HepG2 (cell line): ENCODE results near the gene ZFPM1. TPM values are rescaled to one million over a fixed set of nuclear protein-coding genes. Genes with fewer than 3 reads are reported as not detected.
A peak's percentile ranks its signal among the peaks of the same experiment; 100 is the strongest.

Source experiments
- ZEB1 ChIP-seq: IDR thresholded peaks from 2 replicates; pipeline ENCODE4 v1.6.1; 2012; ENCODE audit warnings: mild to moderate bottlenecking, low read depth, inconsistent platforms; ENCODE audit not compliant: insufficient replicate concordance
- ZMYM3 ChIP-seq: sonication (generic); formaldehyde crosslinking; IDR thresholded peaks from 2 replicates; pipeline ENCODE4 v1.5.1; 2020; ENCODE audit warnings: mild to moderate bottlenecking, missing genetic modification reagents
- ZNF136 ChIP-seq: sonication (generic); formaldehyde crosslinking; IDR thresholded peaks from 2 replicates; pipeline ENCODE4 v1.8.1; 2022; ENCODE audit warnings: low read depth, mild to moderate bottlenecking, moderate library complexity, missing genetic modification reagents
- ZNF205 ChIP-seq: IDR thresholded peaks from 2 replicates; pipeline ENCODE4 v1.6.1; 2018; ENCODE audit warnings: missing biosample characterization, missing genetic modification reagents
- ZNF615 ChIP-seq: sonication (generic); formaldehyde crosslinking; IDR thresholded peaks from 2 replicates; pipeline ENCODE4 v1.5.0; 2020; ENCODE audit warnings: mild to moderate bottlenecking, missing genetic modification reagents, borderline replicate concordance
- ZNF709 ChIP-seq: sonication (generic); formaldehyde crosslinking; IDR thresholded peaks from 2 replicates; pipeline ENCODE4 v1.5.0; 2020; ENCODE audit warnings: mild to moderate bottlenecking, missing genetic modification reagents
- ZNF878 ChIP-seq: sonication (generic); formaldehyde crosslinking; IDR thresholded peaks from 2 replicates; pipeline ENCODE4 v1.8.1; 2023; ENCODE audit warnings: mild to moderate bottlenecking, missing genetic modification reagents, moderate library complexity
- polyA plus RNA-seq, 8 experiments: library from polyadenylated mRNA; depleted of rRNA in 3 of 8; stranded (reverse) in 7 of 8; unstranded in 1 of 8; fragments of >200 nt; fragmentation: Illumina TruSeq in 4 of 8; extraction: Trizol in 4 of 8; gene quantifications; 2 replicates each; pipeline versions ENCODE4 v1.2.1 to v1.2.3, GENCODE V29; 2011 to 2016; ENCODE audit warnings: low read depth in 4 of 8, missing spikeins in 1 of 8, mixed read lengths in 1 of 8; ENCODE audit not compliant: insufficient read depth in 1 of 8
- total RNA-seq, 5 experiments: library from RNA; depleted of rRNA; stranded (reverse); fragments of >200 nt; fragmentation: Illumina TruSeq; extraction: Trizol; gene quantifications; 2 replicates each; pipeline ENCODE4 v1.2.3, GENCODE V29; 2016; ENCODE audit warnings: low read depth in 1 of 5
- TF ChIP-seq, protein P1 (sequence below), 2 experiments: fragments of 450-650 bp in 1 of 2; sonication (generic) in 1 of 2; formaldehyde crosslinking in 1 of 2; IDR thresholded peaks; 2 replicates each; pipeline versions ENCODE4 v1.6.1 to v1.8.0; 2016 to 2022; ENCODE audit warnings: antibody characterized with exemption in 1 of 2, mild to moderate bottlenecking in 1 of 2, missing genetic modification reagents in 1 of 2
- TF ChIP-seq, protein P2 (sequence below): sonication (generic); formaldehyde crosslinking; IDR thresholded peaks from 2 replicates; pipeline ENCODE4 v1.4.0; 2020; ENCODE audit warnings: low read depth, mild to moderate bottlenecking, missing genetic modification reagents
- TF ChIP-seq, protein P3 (sequence below): sonication (generic); formaldehyde crosslinking; IDR thresholded peaks from 2 replicates; pipeline ENCODE4 v1.4.0; 2020; ENCODE audit warnings: missing genetic modification reagents, mild to moderate bottlenecking, borderline replicate concordance
- TF ChIP-seq, protein P4 (sequence below): sonication (generic); formaldehyde crosslinking; IDR thresholded peaks from 2 replicates; pipeline ENCODE4 v1.8.1; 2022; ENCODE audit warnings: low read depth, mild to moderate bottlenecking, missing genetic modification reagents

Gene ZFPM1
- total and polyA plus RNA-seq, 2 of the 13 experiments (the other 11 are each of a cell fraction or from before 2014, with no cell fraction given), result 1.3 to 3.8 TPM

DNA sequence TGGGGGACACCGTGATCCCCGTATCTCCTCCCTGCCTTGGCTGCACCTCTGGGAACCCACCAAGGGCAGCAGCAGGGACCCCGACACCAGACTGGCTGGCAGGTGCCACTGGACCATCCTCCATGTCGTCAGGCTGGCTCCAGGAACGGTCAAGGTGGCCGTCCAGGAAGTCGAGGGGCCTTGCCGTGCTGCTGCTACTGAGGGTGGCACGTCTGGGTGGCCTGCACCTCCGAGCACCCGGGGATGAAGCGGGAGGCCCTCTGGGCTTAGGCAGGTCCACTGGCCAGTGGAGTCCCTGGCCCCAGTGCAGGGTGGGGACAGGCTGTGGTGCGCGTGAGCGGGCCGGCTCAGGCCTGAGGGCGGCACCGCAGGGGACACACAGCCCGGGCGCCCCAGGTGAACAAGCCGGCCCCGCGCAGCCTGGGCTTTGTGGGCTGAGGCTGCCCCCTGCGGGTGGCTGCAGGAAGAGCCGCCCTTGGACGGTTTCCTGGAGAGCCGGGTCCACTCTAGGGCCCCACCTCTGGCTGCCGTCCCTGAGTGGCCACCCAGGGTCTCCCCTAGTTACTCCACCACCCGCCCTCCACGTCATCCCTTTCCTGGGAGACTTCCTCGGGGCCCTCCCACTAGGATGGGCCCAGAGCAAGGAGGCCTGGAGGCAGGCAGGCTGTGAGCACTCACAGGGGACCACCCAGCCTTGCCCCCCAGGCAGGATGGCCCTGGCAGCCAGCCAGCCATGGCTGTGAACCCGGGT lies 74.3 kb downstream of the ZFPM1 start (continued):
- TF ChIP-seq, protein P1, sequence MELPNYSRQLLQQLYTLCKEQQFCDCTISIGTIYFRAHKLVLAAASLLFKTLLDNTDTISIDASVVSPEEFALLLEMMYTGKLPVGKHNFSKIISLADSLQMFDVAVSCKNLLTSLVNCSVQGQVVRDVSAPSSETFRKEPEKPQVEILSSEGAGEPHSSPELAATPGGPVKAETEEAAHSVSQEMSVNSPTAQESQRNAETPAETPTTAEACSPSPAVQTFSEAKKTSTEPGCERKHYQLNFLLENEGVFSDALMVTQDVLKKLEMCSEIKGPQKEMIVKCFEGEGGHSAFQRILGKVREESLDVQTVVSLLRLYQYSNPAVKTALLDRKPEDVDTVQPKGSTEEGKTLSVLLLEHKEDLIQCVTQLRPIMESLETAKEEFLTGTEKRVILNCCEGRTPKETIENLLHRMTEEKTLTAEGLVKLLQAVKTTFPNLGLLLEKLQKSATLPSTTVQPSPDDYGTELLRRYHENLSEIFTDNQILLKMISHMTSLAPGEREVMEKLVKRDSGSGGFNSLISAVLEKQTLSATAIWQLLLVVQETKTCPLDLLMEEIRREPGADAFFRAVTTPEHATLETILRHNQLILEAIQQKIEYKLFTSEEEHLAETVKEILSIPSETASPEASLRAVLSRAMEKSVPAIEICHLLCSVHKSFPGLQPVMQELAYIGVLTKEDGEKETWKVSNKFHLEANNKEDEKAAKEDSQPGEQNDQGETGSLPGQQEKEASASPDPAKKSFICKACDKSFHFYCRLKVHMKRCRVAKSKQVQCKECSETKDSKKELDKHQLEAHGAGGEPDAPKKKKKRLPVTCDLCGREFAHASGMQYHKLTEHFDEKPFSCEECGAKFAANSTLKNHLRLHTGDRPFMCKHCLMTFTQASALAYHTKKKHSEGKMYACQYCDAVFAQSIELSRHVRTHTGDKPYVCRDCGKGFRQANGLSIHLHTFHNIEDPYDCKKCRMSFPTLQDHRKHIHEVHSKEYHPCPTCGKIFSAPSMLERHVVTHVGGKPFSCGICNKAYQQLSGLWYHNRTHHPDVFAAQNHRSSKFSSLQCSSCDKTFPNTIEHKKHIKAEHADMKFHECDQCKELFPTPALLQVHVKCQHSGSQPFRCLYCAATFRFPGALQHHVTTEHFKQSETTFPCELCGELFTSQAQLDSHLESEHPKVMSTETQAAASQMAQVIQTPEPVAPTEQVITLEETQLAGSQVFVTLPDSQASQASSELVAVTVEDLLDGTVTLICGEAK (IDR thresholded peaks at IDR 0.05), result no peak
- TF ChIP-seq, protein P1 (CRISPR knock-in tag; IDR thresholded peaks at IDR 0.05), result no peak; the same call in 1 of the 2 replicates
- TF ChIP-seq ZNF878 (CRISPR knock-in tag) (no peak), ZNF136 (CRISPR knock-in tag) (no peak), ZMYM3 (CRISPR knock-in tag) (peak; percentile 30; the same call in 1 of the 2 replicates), ZNF615 (no peak), ZNF205 (CRISPR knock-in tag) (no peak), ZEB1 (no peak), ZNF709 (CRISPR knock-in tag) (no peak)
- TF ChIP-seq, protein P2, sequence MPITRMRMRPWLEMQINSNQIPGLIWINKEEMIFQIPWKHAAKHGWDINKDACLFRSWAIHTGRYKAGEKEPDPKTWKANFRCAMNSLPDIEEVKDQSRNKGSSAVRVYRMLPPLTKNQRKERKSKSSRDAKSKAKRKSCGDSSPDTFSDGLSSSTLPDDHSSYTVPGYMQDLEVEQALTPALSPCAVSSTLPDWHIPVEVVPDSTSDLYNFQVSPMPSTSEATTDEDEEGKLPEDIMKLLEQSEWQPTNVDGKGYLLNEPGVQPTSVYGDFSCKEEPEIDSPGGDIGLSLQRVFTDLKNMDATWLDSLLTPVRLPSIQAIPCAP (CRISPR knock-in tag), result no peak
- TF ChIP-seq, protein P3, sequence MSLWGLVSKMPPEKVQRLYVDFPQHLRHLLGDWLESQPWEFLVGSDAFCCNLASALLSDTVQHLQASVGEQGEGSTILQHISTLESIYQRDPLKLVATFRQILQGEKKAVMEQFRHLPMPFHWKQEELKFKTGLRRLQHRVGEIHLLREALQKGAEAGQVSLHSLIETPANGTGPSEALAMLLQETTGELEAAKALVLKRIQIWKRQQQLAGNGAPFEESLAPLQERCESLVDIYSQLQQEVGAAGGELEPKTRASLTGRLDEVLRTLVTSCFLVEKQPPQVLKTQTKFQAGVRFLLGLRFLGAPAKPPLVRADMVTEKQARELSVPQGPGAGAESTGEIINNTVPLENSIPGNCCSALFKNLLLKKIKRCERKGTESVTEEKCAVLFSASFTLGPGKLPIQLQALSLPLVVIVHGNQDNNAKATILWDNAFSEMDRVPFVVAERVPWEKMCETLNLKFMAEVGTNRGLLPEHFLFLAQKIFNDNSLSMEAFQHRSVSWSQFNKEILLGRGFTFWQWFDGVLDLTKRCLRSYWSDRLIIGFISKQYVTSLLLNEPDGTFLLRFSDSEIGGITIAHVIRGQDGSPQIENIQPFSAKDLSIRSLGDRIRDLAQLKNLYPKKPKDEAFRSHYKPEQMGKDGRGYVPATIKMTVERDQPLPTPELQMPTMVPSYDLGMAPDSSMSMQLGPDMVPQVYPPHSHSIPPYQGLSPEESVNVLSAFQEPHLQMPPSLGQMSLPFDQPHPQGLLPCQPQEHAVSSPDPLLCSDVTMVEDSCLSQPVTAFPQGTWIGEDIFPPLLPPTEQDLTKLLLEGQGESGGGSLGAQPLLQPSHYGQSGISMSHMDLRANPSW, result no peak
- TF ChIP-seq, protein P4, sequence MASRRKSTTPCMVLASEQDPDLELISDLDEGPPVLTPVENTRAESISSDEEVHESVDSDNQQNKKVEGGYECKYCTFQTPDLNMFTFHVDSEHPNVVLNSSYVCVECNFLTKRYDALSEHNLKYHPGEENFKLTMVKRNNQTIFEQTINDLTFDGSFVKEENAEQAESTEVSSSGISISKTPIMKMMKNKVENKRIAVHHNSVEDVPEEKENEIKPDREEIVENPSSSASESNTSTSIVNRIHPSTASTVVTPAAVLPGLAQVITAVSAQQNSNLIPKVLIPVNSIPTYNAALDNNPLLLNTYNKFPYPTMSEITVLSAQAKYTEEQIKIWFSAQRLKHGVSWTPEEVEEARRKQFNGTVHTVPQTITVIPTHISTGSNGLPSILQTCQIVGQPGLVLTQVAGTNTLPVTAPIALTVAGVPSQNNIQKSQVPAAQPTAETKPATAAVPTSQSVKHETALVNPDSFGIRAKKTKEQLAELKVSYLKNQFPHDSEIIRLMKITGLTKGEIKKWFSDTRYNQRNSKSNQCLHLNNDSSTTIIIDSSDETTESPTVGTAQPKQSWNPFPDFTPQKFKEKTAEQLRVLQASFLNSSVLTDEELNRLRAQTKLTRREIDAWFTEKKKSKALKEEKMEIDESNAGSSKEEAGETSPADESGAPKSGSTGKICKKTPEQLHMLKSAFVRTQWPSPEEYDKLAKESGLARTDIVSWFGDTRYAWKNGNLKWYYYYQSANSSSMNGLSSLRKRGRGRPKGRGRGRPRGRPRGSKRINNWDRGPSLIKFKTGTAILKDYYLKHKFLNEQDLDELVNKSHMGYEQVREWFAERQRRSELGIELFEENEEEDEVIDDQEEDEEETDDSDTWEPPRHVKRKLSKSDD, result no peak
